Neuronal stem cell (in vitro differentiated cells): ENCODE data around the gene WDR45B.
A peak's percentile ranks its signal among the peaks of the same experiment; 100 is the strongest.

Experiments used
- DNase-seq: peaks from one replicate; pipeline ENCODE4 v3.0.0-alpha.2; 2013; ENCODE audit warnings: low spot score
- H2AFZ ChIP-seq: one replicate; pipeline ENCODE4 v1.6.1; 2013; ENCODE audit warnings: mild to moderate bottlenecking, low read length, inconsistent platforms
- H2AK5ac ChIP-seq: 2 replicates; pipeline ENCODE4 v1.6.1; 2013; ENCODE audit warnings: low read depth, mild to moderate bottlenecking, inconsistent platforms, low read length, moderate library complexity, mixed read lengths
- H2BK120ac ChIP-seq: 2 replicates; pipeline ENCODE4 v1.6.1; 2013; ENCODE audit warnings: low read depth, mild to moderate bottlenecking, inconsistent platforms, low read length, moderate library complexity, mixed read lengths
- H2BK12ac ChIP-seq: one replicate; pipeline ENCODE4 v1.6.1; 2013; ENCODE audit warnings: low read length, inconsistent platforms
- H2BK15ac ChIP-seq: 2 replicates; pipeline ENCODE4 v1.6.1; 2013; ENCODE audit warnings: mild to moderate bottlenecking, low read length, inconsistent platforms, mixed read lengths
- H2BK5ac ChIP-seq: one replicate; pipeline ENCODE4 v1.6.1; 2013; ENCODE audit warnings: inconsistent platforms, mild to moderate bottlenecking, low read length, moderate library complexity
- H3K14ac ChIP-seq: one replicate; pipeline ENCODE4 v1.6.1; 2013; ENCODE audit warnings: low read length, inconsistent platforms
- H3K18ac ChIP-seq: 2 replicates; pipeline ENCODE4 v1.6.1; 2013; ENCODE audit warnings: low read length, inconsistent platforms
- H3K23ac ChIP-seq: 2 replicates; pipeline ENCODE4 v1.6.1; 2013; ENCODE audit warnings: low read depth, mild to moderate bottlenecking, mixed read lengths, low read length, inconsistent platforms; ENCODE audit not compliant: poor library complexity
- H3K27ac ChIP-seq: replicated peaks from 3 replicates; pipeline ENCODE4 v1.5.1; 2013; ENCODE audit warnings: low read length, inconsistent platforms
- H3K27me3 ChIP-seq, 3 experiments: 2 replicates each; pipeline ENCODE4 v1.6.1; 2013; ENCODE audit warnings: low read length in 3 of 3, mild to moderate bottlenecking in 2 of 3, inconsistent platforms in 1 of 3, low read depth in 1 of 3, mixed read lengths in 1 of 3, moderate library complexity in 1 of 3; ENCODE audit not compliant: control insufficient read depth in 3 of 3, insufficient read depth in 3 of 3
- H3K36me3 ChIP-seq, 2 donors: replicated peaks in 1 of 2; 2 replicates each; pipeline ENCODE4 v1.6.1; 2013; ENCODE audit warnings: low read length in 2 of 2; ENCODE audit not compliant: control insufficient read depth in 2 of 2, insufficient read depth in 2 of 2
- H3K4ac ChIP-seq: 2 replicates; pipeline ENCODE4 v1.6.1; 2013; ENCODE audit warnings: inconsistent platforms, mild to moderate bottlenecking, low read length, moderate library complexity
- H3K4me1 ChIP-seq, 2 donors: 1 replicate in 1 of 2; 2 replicates in 1 of 2; pipeline ENCODE4 v1.6.1; 2013; ENCODE audit warnings: low read length in 2 of 2, low read depth in 1 of 2; ENCODE audit not compliant: control insufficient read depth in 2 of 2, insufficient read depth in 1 of 2
- H3K4me2 ChIP-seq: one replicate; pipeline ENCODE4 v1.6.1; 2013; ENCODE audit warnings: mild to moderate bottlenecking, low read length, inconsistent platforms; ENCODE audit not compliant: insufficient read depth, poor library complexity, severe bottlenecking
- H3K4me3 ChIP-seq, 2 donors: 2 replicates each; pipeline ENCODE4 v1.5.1; 2013; ENCODE audit warnings: low read length in 2 of 2, mild to moderate bottlenecking in 2 of 2, inconsistent platforms in 1 of 2, moderate library complexity in 1 of 2
- H3K79me1 ChIP-seq: one replicate; pipeline ENCODE4 v1.6.1; 2013; ENCODE audit warnings: low read depth, mild to moderate bottlenecking, inconsistent platforms, low read length, moderate library complexity
- H3K9ac ChIP-seq: one replicate; pipeline ENCODE4 v1.6.1; 2013; ENCODE audit warnings: mild to moderate bottlenecking, low read depth, low read length, inconsistent platforms; ENCODE audit not compliant: poor library complexity
- H3K9me3 ChIP-seq, 2 donors: replicated peaks in 1 of 2; 2 replicates each; pipeline versions ENCODE3 to v1.6.1; 2013; ENCODE audit warnings: low read length in 2 of 2, mild to moderate bottlenecking in 2 of 2, inconsistent platforms in 1 of 2, low read depth in 1 of 2, mixed read lengths in 1 of 2, moderate library complexity in 1 of 2; ENCODE audit not compliant: control insufficient read depth in 2 of 2, insufficient read depth in 1 of 2
- H4K8ac ChIP-seq: one replicate; pipeline ENCODE4 v1.6.1; 2013; ENCODE audit warnings: low read depth, mild to moderate bottlenecking, inconsistent platforms, low read length, moderate library complexity
- H4K91ac ChIP-seq: one replicate; pipeline ENCODE4 v1.6.1; 2013; ENCODE audit warnings: low read length, low read depth, mild to moderate bottlenecking, inconsistent platforms; ENCODE audit not compliant: poor library complexity
- WGBS, 2 donors: extraction: QIAGEN DNeasy Blood & Tissue Kit; methylation state at CpG; one replicate each; pipeline ENCODE4 v1.1.7; 2013; ENCODE audit warnings: missing lambda C conversion rate in 2 of 2, mixed read lengths in 1 of 2; ENCODE audit not compliant: insufficient read length in 2 of 2, insufficient replicate concordance in 1 of 2; ENCODE audit errors: extremely low coverage in 2 of 2; 5-methylcytosine and 5-hydroxymethylcytosine counted together

Gene WDR45B

GRCh38 chr17:82681547-82681946 lies 33.3 kb upstream of the WDR45B start:
- H2BK12ac ChIP-seq = no peak overlapping the region
- no CpG with 5 or more reads among the region's 3 CpGs for WGBS, 2 donors
- no peak overlapping the region for H2BK15ac ChIP-seq

GRCh38 chr17:82679586-82680465 lies 31.6 kb upstream of the WDR45B start:
- DNase-seq = no peak
- WGBS, 2 donors = no CpG with 5 or more reads among the region's 28 CpGs
- H3K27me3 ChIP-seq = no peaks in the 10 kb centered on the region

More at GRCh38 chr17:82681547-82681946, 33.3 kb upstream of the WDR45B start:
- Histone ChIP-seq H3K14ac (no peak overlapping the region), H3K27ac (no peak overlapping the region), H4K8ac (no peak overlapping the region), H2BK120ac (no peak overlapping the region), H2BK5ac (no peak overlapping the region), H3K9ac (no peak overlapping the region), H3K9me3 (peaks cover 4 to 13% of the 10 kb centered on the region in 2 donors), H3K36me3 (no peaks in the 10 kb centered on the region), H3K4ac (no peak overlapping the region), H3K4me1 (peaks cover 0 to 2% of the 10 kb centered on the region in 2 donors), H2AK5ac (no peak overlapping the region), H3K27me3 (no peaks in the 10 kb centered on the region), H3K18ac (no peak overlapping the region), H3K4me2 (no peak overlapping the region), H2AFZ (no peak overlapping the region), H3K79me1 (no peaks in the 10 kb centered on the region), H3K23ac (no peak overlapping the region), H4K91ac (no peak overlapping the region), H3K4me3 (no peak overlapping the region)
- no peak for DNase-seq

GRCh38 chr17:82678265-82678891 lies 30.1 kb upstream of the WDR45B start:
- Histone ChIP-seq H2BK12ac (no peak overlapping the region), H4K91ac (no peak overlapping the region), H2BK15ac (no peak overlapping the region), H3K9ac (no peak overlapping the region), H3K27ac (no peak overlapping the region), H3K4me1 (peaks cover 0 to 2% of the 10 kb centered on the region in 2 donors), H3K4me2 (no peak overlapping the region), H3K9me3 (peaks cover 6 to 13% of the 10 kb centered on the region in 2 donors), H3K23ac (no peak overlapping the region), H2BK5ac (no peak overlapping the region), H3K4me3 (no peak overlapping the region), H2AK5ac (no peak overlapping the region), H4K8ac (no peak overlapping the region), H3K36me3 (no peaks in the 10 kb centered on the region), H2AFZ (no peak overlapping the region), H2BK120ac (no peak overlapping the region), H3K14ac (no peak overlapping the region), H3K18ac (no peak overlapping the region), H3K4ac (no peak overlapping the region), H3K27me3 (no peaks in the 10 kb centered on the region), H3K79me1 (peaks cover 3% of the 10 kb centered on the region)
- WGBS, 2 donors = no CpG with 5 or more reads among the region's 14 CpGs
- no peak for DNase-seq

More at GRCh38 chr17:82679586-82680465, 31.6 kb upstream of the WDR45B start:
- Histone ChIP-seq H3K27ac (no peak overlapping the region), H3K79me1 (peaks cover 3% of the 10 kb centered on the region), H2BK120ac (no peak overlapping the region), H3K18ac (peak overlapping the region; percentile 57), H2BK12ac (peak overlapping the region; percentile 22), H3K4ac (peak overlapping the region; percentile 66), H3K14ac (peak overlapping the region; percentile 17), H3K4me1 (peaks cover 0 to 2% of the 10 kb centered on the region in 2 donors), H2AFZ (no peak overlapping the region), H2AK5ac (peak overlapping the region; percentile 75), H4K91ac (no peak overlapping the region), H3K36me3 (no peaks in the 10 kb centered on the region), H3K4me2 (no peak overlapping the region), H2BK15ac (no peak overlapping the region), H3K23ac (peak overlapping the region; percentile 43), H3K9ac (no peak overlapping the region), H2BK5ac (no peak overlapping the region), H3K9me3 (peaks cover 4 to 13% of the 10 kb centered on the region in 2 donors), H3K4me3 (no peak overlapping the region), H4K8ac (no peak overlapping the region)

- H3K4me2 ChIP-seq = no peak overlapping the region
Observed at GRCh38 chr17:82677353-82677925, 29.2 kb upstream of the WDR45B start.

More at GRCh38 chr17:82677353-82677925, 29.2 kb upstream of the WDR45B start:
- no peak overlapping the region for H3K4ac ChIP-seq
- no peak overlapping the region for H2AFZ ChIP-seq
- H2BK12ac ChIP-seq = peak overlapping the region; percentile 41
- no peak for DNase-seq
- H3K27ac ChIP-seq = no peak overlapping the region
- no CpG with 5 or more reads among the region's 23 CpGs for WGBS, 2 donors
- no peak overlapping the region for H4K91ac ChIP-seq
- H3K4me3 ChIP-seq = peak overlapping the region in 1 of 2 donors; percentile 2
- H3K18ac ChIP-seq = peak overlapping the region; percentile 48
- H3K23ac ChIP-seq = peak overlapping the region; percentile 89
- no peak overlapping the region for H4K8ac ChIP-seq
- H2BK5ac ChIP-seq = no peak overlapping the region
- H3K36me3 ChIP-seq = no peaks in the 10 kb centered on the region
- H3K9ac ChIP-seq = peak overlapping the region; percentile 21
- peak overlapping the region; percentile 43 for H2AK5ac ChIP-seq
- H3K9me3 ChIP-seq = peaks cover 6 to 13% of the 10 kb centered on the region in 2 donors
- H3K14ac ChIP-seq = no peak overlapping the region
- peaks cover 3% of the 10 kb centered on the region for H3K79me1 ChIP-seq
- no peak overlapping the region for H2BK120ac ChIP-seq
- H2BK15ac ChIP-seq = peak overlapping the region; percentile 43
- no peaks in the 10 kb centered on the region for H3K27me3 ChIP-seq
- H3K4me1 ChIP-seq = peaks cover 0 to 2% of the 10 kb centered on the region in 2 donors
